Stimulated activated CD4-positive, alpha-beta T cell treated with anti-CD3 and anti-CD28 coated beads, Interleukin-2, amount 100 ng/mL, for 4 hours (primary cell): ENCODE measurements around the gene DCST1.

Experiments
- DNase-seq: peaks from one replicate; pipeline ENCODE4 v3.0.0-alpha.2; 2020; ENCODE audit warnings: low read depth

Gene DCST1

GRCh38 chr1:155014709-155015508 is 18.7 kb upstream of the DCST1 start:
- no peak for DNase-seq

GRCh38 chr1:155015527-155016230 is 17.9 kb upstream of the DCST1 start:
- DNase-seq: no peak

- no peak for DNase-seq
Observed at GRCh38 chr1:155016231-155016831, 17.3 kb upstream of the DCST1 start.

- peak; percentile 95 for DNase-seq
Observed at GRCh38 chr1:155017041-155017945, 16.3 kb upstream of the DCST1 start.

- DNase-seq: no peak
Observed at GRCh38 chr1:155017946-155018316, 15.7 kb upstream of the DCST1 start.

- DNase-seq: no peak
Observed at GRCh38 chr1:155018617-155019348, 14.8 kb upstream of the DCST1 start.

GRCh38 chr1:155019377-155020245 is 14.0 kb upstream of the DCST1 start:
- DNase-seq: no peak

- DNase-seq: no peak
Observed at GRCh38 chr1:155022136-155022926, 11.3 kb upstream of the DCST1 start.

GRCh38 chr1:155022927-155023236 is 10.7 kb upstream of the DCST1 start:
- DNase-seq: no peak

GRCh38 chr1:155023627-155024026 is 10.0 kb upstream of the DCST1 start:
- DNase-seq: no peak

- DNase-seq: no peak
Observed at GRCh38 chr1:155024315-155024714, 9.3 kb upstream of the DCST1 start.

- no peak for DNase-seq
Observed at GRCh38 chr1:155026154-155026553, 7.5 kb upstream of the DCST1 start.

GRCh38 chr1:155026588-155026987 is 7.0 kb upstream of the DCST1 start:
- DNase-seq: no peak

- DNase-seq: no peak
Observed at GRCh38 chr1:155029513-155030242, 3.9 kb upstream of the DCST1 start.

- DNase-seq: no peak
Observed at GRCh38 chr1:155030243-155030795, 3.3 kb upstream of the DCST1 start.

- no peak for DNase-seq
Observed at GRCh38 chr1:155030899-155031298, 2.7 kb upstream of the DCST1 start.

- no peak for DNase-seq
Observed at GRCh38 chr1:155032886-155033285, 738 bp upstream of the DCST1 start.

- DNase-seq: no peak
Observed at GRCh38 chr1:155034318-155035208, 939 bp downstream of the DCST1 start.
